ENCODE measurements around the gene KIF5B. TPM values are rescaled to one million over a fixed set of nuclear protein-coding genes. Genes with fewer than 3 reads are reported as not detected.
"Not testable (repeated sequence)": the region's sequence is repeated elsewhere in the genome, so short reads cannot be mapped to it uniquely, and the experiment has no call there.

Gene KIF5B
- total RNA-seq, 1 donor from 2014 or later, result 155 TPM

- peak; percentile 74 for DNase-seq
These were observed 51.2 kb downstream of the KIF5B start for GRCh38 chr10:32005050-32005449.

GRCh38 chr10:32004161-32004591 lies 52.0 kb downstream of the KIF5B start:
- no peak for DNase-seq

- no peak for DNase-seq
These were observed 53.7 kb downstream of the KIF5B start for GRCh38 chr10:32002531-32002930.

GRCh38 chr10:32000937-32001336 lies 55.3 kb downstream of the KIF5B start:
- no peak for DNase-seq

GRCh38 chr10:31999836-32000235 lies 56.4 kb downstream of the KIF5B start:
- DNase-seq, result no peak

GRCh38 chr10:31999070-31999660 lies 57.1 kb downstream of the KIF5B start:
- DNase-seq, result no peak

GRCh38 chr10:31994926-31995325 lies 61.3 kb downstream of the KIF5B start:
- no peak for DNase-seq

- DNase-seq, result no peak
These were observed 65.3 kb downstream of the KIF5B start for GRCh38 chr10:31990937-31991336.

GRCh38 chr10:31987786-31988185 lies 68.4 kb downstream of the KIF5B start:
- not testable (repeated sequence) for DNase-seq

- DNase-seq, result no peak
These were observed 74.1 kb downstream of the KIF5B start for GRCh38 chr10:31982111-31982510.

- DNase-seq, result no peak
These were observed 75.8 kb downstream of the KIF5B start for GRCh38 chr10:31980471-31980870.

GRCh38 chr10:31979071-31979470 lies 77.2 kb downstream of the KIF5B start:
- not testable (repeated sequence) for DNase-seq

- DNase-seq, result no peak
These were observed 78.1 kb downstream of the KIF5B start for GRCh38 chr10:31978156-31978483.

GRCh38 chr10:31977440-31978155 lies 78.6 kb downstream of the KIF5B start:
- peak; percentile 89 for DNase-seq

- no peak for DNase-seq
These were observed 81.0 kb downstream of the KIF5B start for GRCh38 chr10:31975157-31975765.

GRCh38 chr10:31974434-31975124 lies 81.6 kb downstream of the KIF5B start:
- DNase-seq, result no peak

- no peak for DNase-seq
These were observed 83.6 kb downstream of the KIF5B start for GRCh38 chr10:31972519-31973041.

GRCh38 chr10:31969847-31970246 lies 86.4 kb downstream of the KIF5B start:
- not testable (repeated sequence) for DNase-seq

GRCh38 chr10:31963589-31963980 lies 92.6 kb downstream of the KIF5B start:
- no peak for DNase-seq

GRCh38 chr10:31962826-31963588 lies 93.2 kb downstream of the KIF5B start:
- DNase-seq, result no peak

GRCh38 chr10:31961277-31962074 lies 94.7 kb downstream of the KIF5B start:
- peak; percentile 20 for DNase-seq

Data from dermis blood vessel endothelial cell (primary cell).